ENCODE data around the gene ARHGAP6. TPM values are rescaled to one million over a fixed set of nuclear protein-coding genes. Genes with fewer than 3 reads are reported as not detected.

The ARHGAP6 gene
- total and polyA plus RNA-seq, 2 of the 13 experiments (the other 11 are each of a cell fraction or from before 2014, with no cell fraction given) = 0.11 TPM; not detected in 1

GRCh38 chrX:11117745-11118144, 548.0 kb downstream of the ARHGAP6 start:
- H3K9me3 ChIP-seq (ENCODE audit: low read length) = no peaks in the 10 kb centered on the region
- ChIA-PET CTCF (ENCODE audit: low intra/inter-chr PET ratio, low total read pairs) (no interaction called here), POLR2A (no interaction called here)
- H2AFZ ChIP-seq (ENCODE audit: low read length) = no peak overlapping the region
- H4K20me1 ChIP-seq (ENCODE audit: insufficient read depth, low read length) = no peaks in the 10 kb centered on the region
- FAIRE-seq (no peak), DNase-seq (ENCODE audit: low spot score) (no peak), ATAC-seq (no peak)
- in situ Hi-C loops (cut with HindIII; ENCODE audit: extremely low pct_ligation_motif_present, low pct_unique_long_range_greater_than_20kb) = no loop called here
- H3K4me3 ChIP-seq (replicated peaks in 1 of 3; ENCODE audit: insufficient read depth in 1 of 3, low read depth in 2 of 3, low read length in 3 of 3) = no peak overlapping the region
- H3K9ac ChIP-seq (ENCODE audit: insufficient read depth, low read depth, low read length) = no peak overlapping the region
- no peak overlapping the region for H3K27ac ChIP-seq (ENCODE audit: extremely low read length, insufficient read depth, low read length)
- peaks cover 8% of the 10 kb centered on the region for H3K4me1 ChIP-seq (ENCODE audit: insufficient read depth, low read length)
- no peak overlapping the region for H3K4me2 ChIP-seq (ENCODE audit: low read depth, low read length)
- intact Hi-C loops (cut with micrococcal nuclease; ENCODE audit: unreplicated experiment) = no loop called here
- peaks cover 5 to 64% of the 10 kb centered on the region in 2 experiments; a peak in 4 of 5 replicates for H3K36me3 ChIP-seq (replicated peaks in 1 of 2; ENCODE audit: control insufficient read depth in 1 of 2, insufficient read depth in 2 of 2, low read length in 2 of 2)
- H3K27me3 ChIP-seq (ENCODE audit: control insufficient read depth in 1 of 2, insufficient read depth in 2 of 2, low read length in 2 of 2) = no peaks in the 10 kb centered on the region
- H3K79me2 ChIP-seq (ENCODE audit: insufficient read depth, low read length) = peaks cover 3% of the 10 kb centered on the region
- WGBS (ENCODE audit: low lambda C conversion rate) = 80% methylated on average over 1 of the region's 3 CpGs
- BruUV-seq (replicated peaks) = no TSS peak
- TF ChIP-seq, protein P1, sequence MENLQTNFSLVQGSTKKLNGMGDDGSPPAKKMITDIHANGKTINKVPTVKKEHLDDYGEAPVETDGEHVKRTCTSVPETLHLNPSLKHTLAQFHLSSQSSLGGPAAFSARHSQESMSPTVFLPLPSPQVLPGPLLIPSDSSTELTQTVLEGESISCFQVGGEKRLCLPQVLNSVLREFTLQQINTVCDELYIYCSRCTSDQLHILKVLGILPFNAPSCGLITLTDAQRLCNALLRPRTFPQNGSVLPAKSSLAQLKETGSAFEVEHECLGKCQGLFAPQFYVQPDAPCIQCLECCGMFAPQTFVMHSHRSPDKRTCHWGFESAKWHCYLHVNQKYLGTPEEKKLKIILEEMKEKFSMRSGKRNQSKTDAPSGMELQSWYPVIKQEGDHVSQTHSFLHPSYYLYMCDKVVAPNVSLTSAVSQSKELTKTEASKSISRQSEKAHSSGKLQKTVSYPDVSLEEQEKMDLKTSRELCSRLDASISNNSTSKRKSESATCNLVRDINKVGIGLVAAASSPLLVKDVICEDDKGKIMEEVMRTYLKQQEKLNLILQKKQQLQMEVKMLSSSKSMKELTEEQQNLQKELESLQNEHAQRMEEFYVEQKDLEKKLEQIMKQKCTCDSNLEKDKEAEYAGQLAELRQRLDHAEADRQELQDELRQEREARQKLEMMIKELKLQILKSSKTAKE (CRISPR knock-in tag; IDR thresholded peaks at IDR 0.05; ENCODE audit: borderline replicate concordance) = no peak
- TF ChIP-seq SNAI1 (CRISPR knock-in tag; IDR thresholded peaks at IDR 0.05; ENCODE audit: borderline replicate concordance) (no peak), HOXA7 (CRISPR knock-in tag; IDR thresholded peaks at IDR 0.05) (no peak), KDM6A (CRISPR knock-in tag; IDR thresholded peaks at IDR 0.05; ENCODE audit: low read depth) (no peak), ELK4 (CRISPR knock-in tag; IDR thresholded peaks at IDR 0.05; ENCODE audit: borderline replicate concordance) (no peak), ARID3A (IDR thresholded peaks at IDR 0.05; ENCODE audit: low read depth, low read length) (no peak), SATB2 (CRISPR knock-in tag; IDR thresholded peaks at IDR 0.05) (no peak), RBM22 (optimal IDR thresholded peaks at IDR 0.05; ENCODE audit: low read length) (no peak), ONECUT2 (CRISPR knock-in tag; IDR thresholded peaks at IDR 0.05) (no peak), MEIS2 (CRISPR knock-in tag; IDR thresholded peaks at IDR 0.05) (no peak), MAF1 (CRISPR knock-in tag; IDR thresholded peaks at IDR 0.05; ENCODE audit: borderline replicate concordance) (no peak)
- TF ChIP-seq, protein P2, sequence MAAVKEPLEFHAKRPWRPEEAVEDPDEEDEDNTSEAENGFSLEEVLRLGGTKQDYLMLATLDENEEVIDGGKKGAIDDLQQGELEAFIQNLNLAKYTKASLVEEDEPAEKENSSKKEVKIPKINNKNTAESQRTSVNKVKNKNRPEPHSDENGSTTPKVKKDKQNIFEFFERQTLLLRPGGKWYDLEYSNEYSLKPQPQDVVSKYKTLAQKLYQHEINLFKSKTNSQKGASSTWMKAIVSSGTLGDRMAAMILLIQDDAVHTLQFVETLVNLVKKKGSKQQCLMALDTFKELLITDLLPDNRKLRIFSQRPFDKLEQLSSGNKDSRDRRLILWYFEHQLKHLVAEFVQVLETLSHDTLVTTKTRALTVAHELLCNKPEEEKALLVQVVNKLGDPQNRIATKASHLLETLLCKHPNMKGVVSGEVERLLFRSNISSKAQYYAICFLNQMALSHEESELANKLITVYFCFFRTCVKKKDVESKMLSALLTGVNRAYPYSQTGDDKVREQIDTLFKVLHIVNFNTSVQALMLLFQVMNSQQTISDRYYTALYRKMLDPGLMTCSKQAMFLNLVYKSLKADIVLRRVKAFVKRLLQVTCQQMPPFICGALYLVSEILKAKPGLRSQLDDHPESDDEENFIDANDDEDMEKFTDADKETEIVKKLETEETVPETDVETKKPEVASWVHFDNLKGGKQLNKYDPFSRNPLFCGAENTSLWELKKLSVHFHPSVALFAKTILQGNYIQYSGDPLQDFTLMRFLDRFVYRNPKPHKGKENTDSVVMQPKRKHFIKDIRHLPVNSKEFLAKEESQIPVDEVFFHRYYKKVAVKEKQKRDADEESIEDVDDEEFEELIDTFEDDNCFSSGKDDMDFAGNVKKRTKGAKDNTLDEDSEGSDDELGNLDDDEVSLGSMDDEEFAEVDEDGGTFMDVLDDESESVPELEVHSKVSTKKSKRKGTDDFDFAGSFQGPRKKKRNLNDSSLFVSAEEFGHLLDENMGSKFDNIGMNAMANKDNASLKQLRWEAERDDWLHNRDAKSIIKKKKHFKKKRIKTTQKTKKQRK (IDR thresholded peaks at IDR 0.05; ENCODE audit: low read length) = no peak
- TF ChIP-seq, protein P3, sequence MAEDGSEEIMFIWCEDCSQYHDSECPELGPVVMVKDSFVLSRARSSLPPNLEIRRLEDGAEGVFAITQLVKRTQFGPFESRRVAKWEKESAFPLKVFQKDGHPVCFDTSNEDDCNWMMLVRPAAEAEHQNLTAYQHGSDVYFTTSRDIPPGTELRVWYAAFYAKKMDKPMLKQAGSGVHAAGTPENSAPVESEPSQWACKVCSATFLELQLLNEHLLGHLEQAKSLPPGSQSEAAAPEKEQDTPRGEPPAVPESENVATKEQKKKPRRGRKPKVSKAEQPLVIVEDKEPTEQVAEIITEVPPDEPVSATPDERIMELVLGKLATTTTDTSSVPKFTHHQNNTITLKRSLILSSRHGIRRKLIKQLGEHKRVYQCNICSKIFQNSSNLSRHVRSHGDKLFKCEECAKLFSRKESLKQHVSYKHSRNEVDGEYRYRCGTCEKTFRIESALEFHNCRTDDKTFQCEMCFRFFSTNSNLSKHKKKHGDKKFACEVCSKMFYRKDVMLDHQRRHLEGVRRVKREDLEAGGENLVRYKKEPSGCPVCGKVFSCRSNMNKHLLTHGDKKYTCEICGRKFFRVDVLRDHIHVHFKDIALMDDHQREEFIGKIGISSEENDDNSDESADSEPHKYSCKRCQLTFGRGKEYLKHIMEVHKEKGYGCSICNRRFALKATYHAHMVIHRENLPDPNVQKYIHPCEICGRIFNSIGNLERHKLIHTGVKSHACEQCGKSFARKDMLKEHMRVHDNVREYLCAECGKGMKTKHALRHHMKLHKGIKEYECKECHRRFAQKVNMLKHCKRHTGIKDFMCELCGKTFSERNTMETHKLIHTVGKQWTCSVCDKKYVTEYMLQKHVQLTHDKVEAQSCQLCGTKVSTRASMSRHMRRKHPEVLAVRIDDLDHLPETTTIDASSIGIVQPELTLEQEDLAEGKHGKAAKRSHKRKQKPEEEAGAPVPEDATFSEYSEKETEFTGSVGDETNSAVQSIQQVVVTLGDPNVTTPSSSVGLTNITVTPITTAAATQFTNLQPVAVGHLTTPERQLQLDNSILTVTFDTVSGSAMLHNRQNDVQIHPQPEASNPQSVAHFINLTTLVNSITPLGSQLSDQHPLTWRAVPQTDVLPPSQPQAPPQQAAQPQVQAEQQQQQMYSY (CRISPR knock-in tag; IDR thresholded peaks at IDR 0.05) = no peak

All from HepG2 (cell line).